HepG2 (cell line): ENCODE data around the gene ATP5F1E. TPM values are rescaled to one million over a fixed set of nuclear protein-coding genes. Genes with fewer than 3 reads are reported as not detected.

Source experiments
- AKAP8 ChIP-seq: sonication (generic); formaldehyde crosslinking; IDR thresholded peaks from 2 replicates; pipeline ENCODE4 v1.5.1; 2020; ENCODE audit warnings: mild to moderate bottlenecking, missing genetic modification reagents
- BHLHE40 ChIP-seq: IDR thresholded peaks from 2 replicates; pipeline ENCODE4 v1.6.1; 2011; ENCODE audit warnings: low read length, improper control_type of control experiment
- EHMT2 ChIP-seq: fragments of 200-600 bp; sonication (generic); IDR thresholded peaks from 2 replicates; pipeline ENCODE4 v1.7.0; 2017; ENCODE audit warnings: antibody characterized with exemption, low read depth, low read length, borderline replicate concordance
- HINFP ChIP-seq: sonication (generic); formaldehyde crosslinking; IDR thresholded peaks from 2 replicates; pipeline ENCODE4 v1.4.0; 2020; ENCODE audit warnings: low read depth, mild to moderate bottlenecking, missing genetic modification reagents
- KLF13 ChIP-seq: sonication (generic); formaldehyde crosslinking; IDR thresholded peaks from 2 replicates; pipeline ENCODE4 v1.4.0; 2020; ENCODE audit warnings: mild to moderate bottlenecking, missing genetic modification reagents
- MEIS1 ChIP-seq: sonication (generic); formaldehyde crosslinking; IDR thresholded peaks from 2 replicates; pipeline ENCODE4 v1.9.0; 2021; ENCODE audit warnings: mild to moderate bottlenecking, missing genetic modification reagents, moderate library complexity, borderline replicate concordance
- PAWR ChIP-seq: sonication (generic); formaldehyde crosslinking; IDR thresholded peaks from 2 replicates; pipeline ENCODE4 v1.4.0; 2020; ENCODE audit warnings: missing genetic modification reagents, mild to moderate bottlenecking, borderline replicate concordance
- PAX8 ChIP-seq: sonication (generic); formaldehyde crosslinking; IDR thresholded peaks from 2 replicates; pipeline ENCODE4 v1.8.0; 2022; ENCODE audit warnings: mild to moderate bottlenecking, missing genetic modification reagents, borderline replicate concordance
- PLSCR1 ChIP-seq: sonication (generic); formaldehyde crosslinking; IDR thresholded peaks from 2 replicates; pipeline ENCODE4 v1.5.0; 2020; ENCODE audit warnings: missing genetic modification reagents, mild to moderate bottlenecking, borderline replicate concordance
- SIN3B ChIP-seq: fragments of 150-350 bp; IDR thresholded peaks from 2 replicates; pipeline ENCODE4 v1.6.1; 2014; ENCODE audit warnings: low read length
- TCF12 ChIP-seq, 2 experiments: fragments of 450-650 bp in 1 of 2; sonication (generic) in 1 of 2; formaldehyde crosslinking in 1 of 2; IDR thresholded peaks; 2 replicates each; pipeline versions ENCODE4 v1.6.1 to v1.8.0; 2017 to 2022; ENCODE audit warnings: antibody characterized with exemption in 1 of 2, mild to moderate bottlenecking in 1 of 2, missing genetic modification reagents in 1 of 2, moderate library complexity in 1 of 2
- ZNF253 ChIP-seq: sonication (generic); formaldehyde crosslinking; IDR thresholded peaks from 2 replicates; pipeline ENCODE4 v1.8.0; 2022; ENCODE audit warnings: mild to moderate bottlenecking, missing genetic modification reagents, borderline replicate concordance
- ZNF34 ChIP-seq: sonication (generic); formaldehyde crosslinking; IDR thresholded peaks from 2 replicates; pipeline ENCODE4 v1.4.0; 2020; ENCODE audit warnings: mild to moderate bottlenecking, missing genetic modification reagents, borderline replicate concordance
- ZNF549 ChIP-seq: sonication (generic); formaldehyde crosslinking; IDR thresholded peaks from 2 replicates; pipeline ENCODE4 v1.5.0; 2020; ENCODE audit warnings: missing genetic modification reagents
- ZNF558 ChIP-seq: sonication (generic); formaldehyde crosslinking; IDR thresholded peaks from 2 replicates; pipeline ENCODE4 v1.9.0; 2022; ENCODE audit warnings: mild to moderate bottlenecking, missing genetic modification reagents, borderline replicate concordance
- ZNF670 ChIP-seq: sonication (generic); formaldehyde crosslinking; IDR thresholded peaks from 2 replicates; pipeline ENCODE4 v1.8.0; 2022; ENCODE audit warnings: mild to moderate bottlenecking, missing genetic modification reagents, borderline replicate concordance
- ZNF691 ChIP-seq: sonication (generic); formaldehyde crosslinking; IDR thresholded peaks from 2 replicates; pipeline ENCODE4 v1.4.0; 2020; ENCODE audit warnings: missing genetic modification reagents, low read depth, mild to moderate bottlenecking, borderline replicate concordance
- ZNF724P ChIP-seq: sonication (generic); formaldehyde crosslinking; IDR thresholded peaks from 2 replicates; pipeline ENCODE4 v1.8.0; 2022; ENCODE audit warnings: missing genetic modification reagents, borderline replicate concordance
- ZNF75D ChIP-seq: sonication (generic); formaldehyde crosslinking; IDR thresholded peaks from 2 replicates; pipeline ENCODE4 v1.8.1; 2023; ENCODE audit warnings: missing genetic modification reagents, mild to moderate bottlenecking, borderline replicate concordance
- ZNF770 ChIP-seq: sonication (generic); formaldehyde crosslinking; IDR thresholded peaks from 2 replicates; pipeline ENCODE4 v1.5.0; 2020; ENCODE audit warnings: mild to moderate bottlenecking, missing genetic modification reagents
- ZSCAN22 ChIP-seq: sonication (generic); formaldehyde crosslinking; IDR thresholded peaks from 2 replicates; pipeline ENCODE4 v1.4.0; 2020; ENCODE audit warnings: mild to moderate bottlenecking, missing genetic modification reagents
- ZXDC ChIP-seq: sonication (generic); formaldehyde crosslinking; IDR thresholded peaks from 2 replicates; pipeline ENCODE4 v1.5.0; 2020; ENCODE audit warnings: mild to moderate bottlenecking, missing genetic modification reagents
- polyA plus RNA-seq, 8 experiments: library from polyadenylated mRNA; depleted of rRNA in 3 of 8; stranded (reverse) in 7 of 8; unstranded in 1 of 8; fragments of >200 nt; fragmentation: Illumina TruSeq in 4 of 8; extraction: Trizol in 4 of 8; gene quantifications; 2 replicates each; pipeline versions ENCODE4 v1.2.1 to v1.2.3, GENCODE V29; 2011 to 2016; ENCODE audit warnings: low read depth in 4 of 8, missing spikeins in 1 of 8, mixed read lengths in 1 of 8; ENCODE audit not compliant: insufficient read depth in 1 of 8
- total RNA-seq, 5 experiments: library from RNA; depleted of rRNA; stranded (reverse); fragments of >200 nt; fragmentation: Illumina TruSeq; extraction: Trizol; gene quantifications; 2 replicates each; pipeline ENCODE4 v1.2.3, GENCODE V29; 2016; ENCODE audit warnings: low read depth in 1 of 5

Gene ATP5F1E
- total and polyA plus RNA-seq, 2 of the 13 experiments (the other 11 are each of a cell fraction or from before 2014, with no cell fraction given): 121 to 134 TPM

GRCh38 chr20:58996226-58996611 is 35.9 kb downstream of the ATP5F1E start (continued):
- TF ChIP-seq TCF12 (IDR thresholded peaks at IDR 0.05) (no peak), TCF12 (CRISPR knock-in tag; IDR thresholded peaks at IDR 0.05) (no peak), KLF13 (CRISPR knock-in tag) (no peak), BHLHE40 (no peak), ZNF691 (CRISPR knock-in tag) (0 out of 2 replicates have a peak, but pooled peaks have one; percentile 50), ZNF34 (0 out of 2 replicates have a peak, but pooled peaks have one; percentile 34), ZNF770 (CRISPR knock-in tag) (no peak), ZXDC (CRISPR knock-in tag) (no peak), SIN3B (no peak), PLSCR1 (CRISPR knock-in tag) (no peak), EHMT2 (no peak), ZNF549 (CRISPR knock-in tag) (no peak), HINFP (CRISPR knock-in tag) (no peak), ZNF75D (CRISPR knock-in tag) (no peak), ZNF724P (no peak), ZNF558 (CRISPR knock-in tag) (no peak), ZSCAN22 (CRISPR knock-in tag) (no peak), ZNF670 (CRISPR knock-in tag) (0 out of 2 replicates have a peak, but pooled peaks have one; percentile 28), ZNF253 (CRISPR knock-in tag) (no peak), AKAP8 (CRISPR knock-in tag) (no peak), MEIS1 (CRISPR knock-in tag) (no peak), PAWR (CRISPR knock-in tag) (no peak), PAX8 (CRISPR knock-in tag) (no peak)
